Heart right ventricle (tissue), 16 donors: ENCODE data around the gene ADAM29. TPM values are rescaled to one million over a fixed set of nuclear protein-coding genes. Genes with fewer than 3 reads are reported as not detected.

Source experiments
- ATAC-seq, 8 donors: fragments of 200-7000 bp; cut with Tn5 transposase; one replicate each; pipeline ENCODE4 v1.9.1; 2020; ENCODE audit warnings: mild to moderate bottlenecking in 8 of 8, moderate library complexity in 8 of 8, moderate number of reproducible peaks in 1 of 8
- DNase-seq, 2 donors: peaks; one replicate each; pipeline ENCODE4 v3.0.0-alpha.2; 2020
- H3K27ac ChIP-seq, 10 donors: fragments of 200-600 bp; sonication (generic) in 2 of 10; one replicate each; pipeline versions ENCODE4 v1.5.0 to v1.8.0; 2020 to 2022; ENCODE audit warnings: mild to moderate bottlenecking in 3 of 10
- H3K27me3 ChIP-seq, 7 donors: fragments of 200-600 bp; one replicate each; pipeline ENCODE4 v1.8.0; 2021 to 2022; ENCODE audit warnings: mild to moderate bottlenecking in 2 of 7
- H3K36me3 ChIP-seq, 9 donors: fragments of 200-600 bp; sonication (generic) in 1 of 9; one replicate each; pipeline versions ENCODE4 v1.5.0 to v1.8.0; 2020 to 2022; ENCODE audit warnings: mild to moderate bottlenecking in 2 of 9
- H3K4me1 ChIP-seq, 9 donors: fragments of 200-600 bp; sonication (generic) in 1 of 9; one replicate each; pipeline versions ENCODE4 v1.5.0 to v1.8.0; 2020 to 2022; ENCODE audit warnings: mild to moderate bottlenecking in 4 of 9
- H3K4me3 ChIP-seq, 10 donors: fragments of 200-600 bp; sonication (generic) in 2 of 10; one replicate each; pipeline versions ENCODE4 v1.5.0 to v1.8.0; 2020 to 2022; ENCODE audit warnings: mild to moderate bottlenecking in 7 of 10, moderate library complexity in 2 of 10
- H3K9me3 ChIP-seq, 11 donors: fragments of 200-600 bp in 10 of 11; sonication (generic) in 2 of 11; one replicate each; pipeline versions ENCODE4 v1.5.0 to v1.8.0; 2013 to 2022; ENCODE audit warnings: mild to moderate bottlenecking in 2 of 11, control low read depth in 1 of 11, moderate library complexity in 1 of 11
- CTCF ChIP-seq, 9 donors: fragments of 200-600 bp; sonication (generic) in 2 of 9; IDR thresholded peaks; one replicate each; pipeline versions ENCODE4 v1.5.0 to v1.8.0; 2021 to 2022; ENCODE audit warnings: antibody characterized with exemption in 9 of 9, mild to moderate bottlenecking in 5 of 9, moderate library complexity in 1 of 9
- WGBS, 2 donors: extraction: QIAGEN DNeasy Blood & Tissue Kit; methylation state at CpG; one replicate each; pipeline ENCODE4 v1.1.7; 2013; ENCODE audit warnings: inconsistent platforms in 1 of 2; 5-methylcytosine and 5-hydroxymethylcytosine counted together
- intact Hi-C, 10 donors: fragments of 100-400 bp; cut with DNase I; formaldehyde crosslinking; loops; one replicate each; pipeline versions ENCODE4 v1.11.1 to v1.14.2; 2022
- polyA plus RNA-seq, 2 donors: library from polyadenylated mRNA; stranded (reverse); fragments of 200-250 nt; gene quantifications; one replicate each; pipeline ENCODE4 v1.2.3, GENCODE V29; 2013
- total RNA-seq, 10 donors: library from RNA; stranded (reverse); fragmentation: NEBNext Ultra II Directional in 3 of 10; extraction: Animal tissue kit (Norgen Biotek cat#: 25700) in 3 of 10; gene quantifications; one replicate each; pipeline versions ENCODE4 v1.2.1 to v1.2.4, GENCODE V29; 2021 to 2023
- donor health status: Arrhythmogenic right ventricular cardiomyopathy.
- donor health status: ischemic (EF 13 %, LVEDD 7.1; RV severe dilation, severe dysfunction).
- donor health status: healthy with polysubstance abuse.
- donor health status: DM: no; HTN: yes; CAD: no.
- donor health status: DM: no; HTN: no; CAD: no.
- donor health status: ischemic (EF 25% LVEDD 6.9; RV normal size, moderate dysfunction).
- donor health status: ischemic (EF 25% LVEDD 5.7; RV mildly dilated, moderate dysfunction).
- donor health status: healthy.
- donor health status: DM: yes; HTN: yes; CAD: no.
- donor health status: Ischemic cardiomyopathy.
- donor health status: ischemic (EF 35%, LVEDD 5.7; RV mildly dilated, moderate dysfunction).
- donor health status: nonischemic (EF 11% LVEDD 7.7; RV severe dilation, severe dysfunction).
- donor health status: DM: yes; HTN: yes; CAD: no.
- donor health status: PGD.
- donor health status: ischemic (EF 29% LVEDD 5.4; RV normal size, mild dysfunction).
- donor health status: nonischemic (EF 23%, LVEDD 6.1; RV moderate dilation, normal function).

ADAM29 gene
- total and polyA plus RNA-seq, 12 donors: not detected

- DNase-seq: no peak
- no peak for ATAC-seq
- no peak overlapping the region for H3K4me3 ChIP-seq
- intact Hi-C loops: no loop called here
- TF ChIP-seq CTCF (IDR thresholded peaks at IDR 0.05): no peak
- no peak overlapping the region for H3K27ac ChIP-seq
- H3K36me3 ChIP-seq: no peaks in the 10 kb centered on the region
- H3K4me1 ChIP-seq: no peaks in the 10 kb centered on the region
- 71 to 76% methylated on average over 5 of the region's 5 CpGs for whole genome bisulfite sequencing, 2 donors
- peaks cover 0 to 6% (median 0%) of the 10 kb centered on the region in 11 donors for H3K9me3 ChIP-seq
- no peaks in the 10 kb centered on the region for H3K27me3 ChIP-seq
Measured at GRCh38 chr4:174930895-174931294, 12.7 kb downstream of the ADAM29 start.

DNA sequence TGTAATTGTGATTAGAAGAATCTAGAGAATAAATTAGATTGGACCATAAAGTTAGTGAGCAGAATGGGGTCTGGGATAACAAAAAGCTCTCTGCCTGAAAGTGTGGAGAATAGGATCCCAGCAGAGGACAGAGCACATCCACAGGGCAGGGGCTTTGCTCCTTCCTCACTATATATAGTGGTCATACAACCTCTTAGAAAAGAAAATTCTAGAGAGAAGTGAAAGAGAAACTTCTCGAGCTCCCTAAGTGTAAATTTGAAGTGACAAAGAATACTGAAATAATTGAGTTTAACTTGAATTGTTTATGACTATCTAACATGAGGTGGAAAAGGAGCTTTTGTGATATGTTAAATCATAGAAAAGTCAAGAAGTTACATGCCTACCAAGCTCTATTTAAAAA is 14.9 kb downstream of the ADAM29 start:
- 50 to 53% methylated on average over 1 of the region's 1 CpG for WGBS, 2 donors
- H3K4me3 ChIP-seq: no peak overlapping the region
- no peaks in the 10 kb centered on the region for H3K36me3 ChIP-seq
- H3K27me3 ChIP-seq: no peaks in the 10 kb centered on the region
- ATAC-seq (no peak), DNase-seq (no peak)
- intact Hi-C loops: no loop called here
- no peak overlapping the region for H3K27ac ChIP-seq
- H3K9me3 ChIP-seq: peaks cover 0 to 6% (median 0%) of the 10 kb centered on the region in 11 donors
- H3K4me1 ChIP-seq: no peaks in the 10 kb centered on the region
- TF ChIP-seq CTCF (IDR thresholded peaks at IDR 0.05): no peak

DNA sequence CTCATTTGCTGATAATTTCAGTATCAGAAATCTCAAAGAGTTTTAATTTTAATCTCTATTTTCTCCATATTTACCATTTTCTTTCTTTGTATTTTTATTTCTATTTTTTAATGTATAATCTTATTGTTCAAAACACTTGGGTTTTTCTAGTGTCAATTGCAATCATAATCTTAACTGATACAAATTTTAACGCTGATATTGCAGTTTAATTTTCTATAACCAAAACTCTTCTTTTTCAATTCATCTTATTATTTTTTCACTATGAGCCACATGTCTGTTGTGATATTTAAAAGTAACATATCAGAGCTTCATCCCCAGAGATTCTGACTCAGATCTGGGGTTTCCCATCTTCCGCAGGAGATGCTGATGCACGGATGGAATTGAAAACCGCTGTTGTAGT is 16.2 kb downstream of the ADAM29 start:
- H3K27me3 ChIP-seq: no peaks in the 10 kb centered on the region
- no peaks in the 10 kb centered on the region for H3K4me1 ChIP-seq
- WGBS, 2 donors: 88 to 89% methylated on average over 4 of the region's 4 CpGs
- no peak overlapping the region for H3K4me3 ChIP-seq
- H3K36me3 ChIP-seq: no peaks in the 10 kb centered on the region
- DNase-seq (no peak), ATAC-seq (no peak)
- no peak overlapping the region for H3K27ac ChIP-seq
- intact Hi-C loops: no loop called here
- H3K9me3 ChIP-seq: peaks cover 0 to 6% (median 0%) of the 10 kb centered on the region in 11 donors
- TF ChIP-seq CTCF (IDR thresholded peaks at IDR 0.05): no peak

DNA sequence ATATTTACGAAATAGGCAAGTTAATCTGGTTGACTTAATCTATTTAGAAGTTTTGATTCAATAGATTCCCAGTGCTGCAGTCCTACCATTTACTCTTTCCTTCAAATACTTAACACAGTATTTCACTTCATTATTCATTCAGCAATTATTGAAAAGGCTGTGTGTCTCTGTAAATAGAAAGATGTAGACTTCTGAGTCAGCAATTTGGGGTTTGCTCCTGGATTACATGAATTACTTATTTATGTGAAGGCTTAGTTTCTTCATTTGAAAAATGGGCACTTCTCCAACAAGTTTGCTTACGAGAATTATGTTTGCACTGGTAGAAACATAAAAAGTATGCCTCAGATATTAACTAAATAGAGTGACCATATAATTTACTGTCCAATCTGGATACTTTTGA is 17.4 kb downstream of the ADAM29 start:
- Histone ChIP-seq H3K36me3 (no peaks in the 10 kb centered on the region), H3K4me1 (no peaks in the 10 kb centered on the region), H3K27me3 (no peaks in the 10 kb centered on the region), H3K4me3 (no peak overlapping the region), H3K27ac (no peak overlapping the region), H3K9me3 (peaks cover 0 to 6% (median 0%) of the 10 kb centered on the region in 11 donors)
- DNase-seq: no peak
- WGBS, 2 donors: 54 to 67% methylated on average over 2 of the region's 2 CpGs
- intact Hi-C loops: no loop called here
- ATAC-seq: no peak
- no peak for TF ChIP-seq CTCF (IDR thresholded peaks at IDR 0.05)
